Measurements from ENCODE around the gene TTYH2.
"Not testable (repeated sequence)": the region's sequence is repeated elsewhere in the genome, so short reads cannot be mapped to it uniquely, and the experiment has no call there.

TTYH2 gene
- total RNA-seq, result 14.2 to 41.1 (median 23.9) reads per million in 17 experiments

- peak; percentile 94 to 98 (median 96) for DNase-seq
These were observed at the start of gene TTYH2 for GRCh38 chr17:74212913-74213791. TTYH2 (plus strand) TSS chr17:74213571; CDS start chr17:74213588, 17 bp downstream.

- no peak for DNase-seq
These were observed 49.5 kb upstream of the TTYH2 start for GRCh38 chr17:74163836-74164235.

- no peak for DNase-seq
These were observed 48.8 kb upstream of the TTYH2 start for GRCh38 chr17:74164446-74165045.

GRCh38 chr17:74165797-74166365, 47.5 kb upstream of the TTYH2 start:
- DNase-seq, result no peak

- no peak for DNase-seq
These were observed 42.4 kb upstream of the TTYH2 start for GRCh38 chr17:74170924-74171323.

- peak in 2 of 4 experiments; percentile 14 to 40 for DNase-seq
These were observed 40.7 kb upstream of the TTYH2 start for GRCh38 chr17:74172700-74173099.

- peak; percentile 63 to 76 (median 70) for DNase-seq
These were observed 36.8 kb upstream of the TTYH2 start for GRCh38 chr17:74176546-74177001.

GRCh38 chr17:74177018-74177450, 36.3 kb upstream of the TTYH2 start:
- no peak for DNase-seq

- no peak for DNase-seq
These were observed 33.8 kb upstream of the TTYH2 start for GRCh38 chr17:74179576-74179975.

GRCh38 chr17:74180336-74180735, 33.0 kb upstream of the TTYH2 start:
- DNase-seq, result no peak

GRCh38 chr17:74181341-74181740, 32.0 kb upstream of the TTYH2 start:
- DNase-seq, result no peak

- DNase-seq, result no peak
These were observed 31.2 kb upstream of the TTYH2 start for GRCh38 chr17:74182041-74182723.

GRCh38 chr17:74183411-74183810, 30.0 kb upstream of the TTYH2 start:
- no peak for DNase-seq

- no peak for DNase-seq
These were observed 27.7 kb upstream of the TTYH2 start for GRCh38 chr17:74185571-74186185.

- no peak for DNase-seq
These were observed 26.9 kb upstream of the TTYH2 start for GRCh38 chr17:74186498-74186897.

GRCh38 chr17:74187761-74188160, 25.6 kb upstream of the TTYH2 start:
- no peak for DNase-seq

- not testable (repeated sequence) for DNase-seq
These were observed 24.7 kb upstream of the TTYH2 start for GRCh38 chr17:74188687-74189086.

- DNase-seq, result peak in 3 of 4 experiments; percentile 17 to 67 (median 64)
These were observed 23.2 kb upstream of the TTYH2 start for GRCh38 chr17:74190154-74190553.

- DNase-seq, result peak; percentile 13 to 63 (median 30)
These were observed 22.5 kb upstream of the TTYH2 start for GRCh38 chr17:74190807-74191406.

GRCh38 chr17:74192950-74193781, 20.2 kb upstream of the TTYH2 start:
- DNase-seq, result peak; percentile 82 to 90 (median 88)

- no peak for DNase-seq
These were observed 18.7 kb upstream of the TTYH2 start for GRCh38 chr17:74194682-74195081.
